Neural cell (in vitro differentiated cells): ENCODE results near the gene TSPAN18. TPM values are rescaled to one million over a fixed set of nuclear protein-coding genes. Genes with fewer than 3 reads are reported as not detected.
A peak's percentile ranks its signal among the peaks of the same experiment; 100 is the strongest.

Source experiments
- H2AFZ ChIP-seq: fragments of 200-600, 300-800 bp; sonication (generic), shearing (Covaris generic); 2 replicates; pipeline ENCODE4 v1.6.0; 2014; ENCODE audit warnings: low read depth, mild to moderate bottlenecking, antibody characterized with exemption, low read length, moderate library complexity
- H3F3A ChIP-seq: fragments of 200-600 bp; shearing (Covaris generic); 2 replicates; pipeline ENCODE4 v1.6.1; 2016; ENCODE audit warnings: mild to moderate bottlenecking, moderate library complexity, mixed read lengths, antibody characterized with exemption, low read length; ENCODE audit not compliant: insufficient read depth, poor library complexity, severe bottlenecking
- H3K27ac ChIP-seq: fragments of 200-600, 300-800 bp; sonication (generic), shearing (Covaris generic); 2 replicates; pipeline ENCODE4 v1.5.1; 2014; ENCODE audit warnings: mild to moderate bottlenecking, low read length, moderate library complexity
- H3K27me3 ChIP-seq: fragments of 300-800, 200-600 bp; sonication (generic), shearing (Covaris generic); 2 replicates; pipeline ENCODE4 v1.6.0; 2014; ENCODE audit warnings: mild to moderate bottlenecking, low read depth, low read length, moderate library complexity; ENCODE audit not compliant: insufficient read depth
- H3K36me3 ChIP-seq: fragments of 300-800, 200-600 bp; sonication (generic), shearing (Covaris generic); 2 replicates; pipeline ENCODE4 v1.5.1; 2014; ENCODE audit warnings: mild to moderate bottlenecking, antibody characterized with exemption, low read length, moderate library complexity; ENCODE audit not compliant: insufficient read depth
- H3K4me2 ChIP-seq: fragments of 300-800, 200-600 bp; sonication (generic), shearing (Covaris generic); 2 replicates; pipeline ENCODE4 v1.6.0; 2014; ENCODE audit warnings: mild to moderate bottlenecking, low read length
- H3K4me3 ChIP-seq: fragments of 300-800, 200-600 bp; sonication (generic), shearing (Covaris generic); 2 replicates; pipeline ENCODE4 v1.5.1; 2014; ENCODE audit warnings: mild to moderate bottlenecking, low read length, moderate library complexity
- H3K79me2 ChIP-seq: fragments of 200-600 bp; shearing (Covaris generic); replicated peaks from 2 replicates; pipeline ENCODE4 v1.6.0; 2014; ENCODE audit warnings: mild to moderate bottlenecking, low read length, moderate library complexity; ENCODE audit not compliant: insufficient read depth
- H3K9ac ChIP-seq: fragments of 300-800, 200-600 bp; sonication (generic), shearing (Covaris generic); 2 replicates; pipeline ENCODE4 v1.6.1; 2016; ENCODE audit warnings: mild to moderate bottlenecking, low read length, mixed read lengths
- H3K9me2 ChIP-seq: fragments of 200-600 bp; shearing (Covaris generic); 2 replicates; pipeline ENCODE4 v1.6.1; 2016; ENCODE audit warnings: mild to moderate bottlenecking, low read length, mixed read lengths; ENCODE audit not compliant: insufficient read depth
- H3K9me3 ChIP-seq: fragments of 200-600, 300-800 bp; sonication (generic), shearing (Covaris generic); 2 replicates; pipeline ENCODE4 v1.6.1; 2016; ENCODE audit warnings: mild to moderate bottlenecking, mixed run types, low read length, moderate library complexity, mixed read lengths
- H4K20me1 ChIP-seq: fragments of 200-600 bp; shearing (Covaris generic); 2 replicates; pipeline ENCODE4 v1.6.1; 2016; ENCODE audit warnings: mild to moderate bottlenecking, mixed run types; ENCODE audit not compliant: insufficient read depth
- CTCF ChIP-seq: fragments of 450-650 bp; IDR thresholded peaks from 2 replicates; pipeline ENCODE4 v1.5.1; 2014; ENCODE audit warnings: antibody characterized with exemption, mild to moderate bottlenecking, moderate library complexity; ENCODE audit not compliant: poor library complexity, severe bottlenecking
- POLR2AphosphoS5 ChIP-seq: IDR thresholded peaks from 2 replicates; pipeline ENCODE4 v1.6.1; 2012
- REST ChIP-seq: IDR thresholded peaks from 2 replicates; pipeline ENCODE4 v1.6.1; 2012; ENCODE audit warnings: borderline replicate concordance
- SMC3 ChIP-seq: fragments of 450-650 bp; conservative IDR thresholded peaks from 2 replicates; pipeline ENCODE4 v1.6.1; 2014; ENCODE audit warnings: antibody characterized with exemption, mild to moderate bottlenecking, moderate library complexity; ENCODE audit not compliant: poor library complexity
- polyA plus RNA-seq: library from polyadenylated mRNA; depleted of rRNA; stranded (reverse); fragments of >200 nt; gene quantifications from 2 replicates; pipeline ENCODE4 v1.2.3, GENCODE V29; 2014

TSPAN18 gene
- polyA plus RNA-seq, 1 donor from 2014 or later = 8.4 TPM

GRCh38 chr11:44832452-44832851 is 105.7 kb downstream of the TSPAN18 start:
- Histone ChIP-seq H3K27me3 (no peaks in the 10 kb centered on the region), H3K27ac (no peak overlapping the region), H3K4me3 (no peak overlapping the region), H3K79me2 (no peaks in the 10 kb centered on the region), H3F3A (no peaks in the 10 kb centered on the region), H3K36me3 (no peaks in the 10 kb centered on the region), H3K4me2 (no peak overlapping the region), H2AFZ (no peak overlapping the region), H3K9me2 (no peaks in the 10 kb centered on the region), H3K9ac (no peak overlapping the region), H3K9me3 (no peaks in the 10 kb centered on the region), H4K20me1 (no peaks in the 10 kb centered on the region)
- no peak for TF ChIP-seq SMC3

GRCh38 chr11:44833221-44833876 is 106.6 kb downstream of the TSPAN18 start:
- Histone ChIP-seq H3K27ac (no peak overlapping the region), H3K9ac (peak overlapping the region; percentile 42)

More at GRCh38 chr11:44833221-44833876, 106.6 kb downstream of the TSPAN18 start:
- no peaks in the 10 kb centered on the region for H3K27me3 ChIP-seq
- no peaks in the 10 kb centered on the region for H3F3A ChIP-seq
- H3K4me3 ChIP-seq = no peak overlapping the region
- H3K4me2 ChIP-seq = no peak overlapping the region
- no peaks in the 10 kb centered on the region for H3K9me3 ChIP-seq
- TF ChIP-seq POLR2AphosphoS5 (no peak), REST (no peak), CTCF (no peak), SMC3 (no peak)
- H3K36me3 ChIP-seq = no peaks in the 10 kb centered on the region
- no peaks in the 10 kb centered on the region for H3K79me2 ChIP-seq
- no peaks in the 10 kb centered on the region for H4K20me1 ChIP-seq
- peak overlapping the region; percentile 53 for H2AFZ ChIP-seq
- no peaks in the 10 kb centered on the region for H3K9me2 ChIP-seq
